Measurements from ENCODE around the gene HAGHL. TPM values are rescaled to one million over a fixed set of nuclear protein-coding genes. Genes with fewer than 3 reads are reported as not detected.
A peak's percentile ranks its signal among the peaks of the same experiment; 100 is the strongest.
"Not testable (repeated sequence)": the region's sequence is repeated elsewhere in the genome, so short reads cannot be mapped to it uniquely, and the experiment has no call there.

The HAGHL gene
- total RNA-seq, 2 donors from 2014 or later, result 7.7 to 10.1 TPM

- peak; percentile 78 for DNase-seq (ENCODE audit: low spot score)
- no peaks in the 10 kb centered on the region for H3K4me1 ChIP-seq (replicated peaks)
- H3K9me3 ChIP-seq, result no peaks in the 10 kb centered on the region
- intact Hi-C loops (cut with DNase I), result no loop called here
- peak within 1 kb of the TSS; percentile 93 to 94 for H3K4me3 ChIP-seq
- H3K27me3 ChIP-seq (replicated peaks; ENCODE audit: insufficient read depth), result no peaks in the 10 kb centered on the region
- no peaks in the 10 kb centered on the region for H3K36me3 ChIP-seq
- under 1% methylated on average over 36 of the region's 79 CpGs for WGBS
- peak; percentile 98 for TF ChIP-seq POLR2AphosphoS5 (IDR thresholded peaks at IDR 0.05)
- TF ChIP-seq CTCF (IDR thresholded peaks at IDR 0.05), result peak; percentile 97 to 100 (median 99)
- peak; percentile 75 for TF ChIP-seq POLR2A (IDR thresholded peaks at IDR 0.05)
- peak within 1 kb of the TSS; percentile 78 to 84 for H3K27ac ChIP-seq
Observed at GRCh38 chr16:740764-741505, 14.0 kb downstream of the HAGHL start, which contains the start of gene CIAO3. Gene CIAO3, minus strand, starts transcription at chr16:740997. Its CDS starts 12 bp downstream, at chr16:740985.

GRCh38 chr16:741986-742629, 15.2 kb downstream of the HAGHL start:
- intact Hi-C loops (cut with DNase I), result no loop called here
- DNase-seq (ENCODE audit: low spot score), result no peak
- H3K9me3 ChIP-seq, result no peaks in the 10 kb centered on the region
- no peaks in the 10 kb centered on the region for H3K4me1 ChIP-seq (replicated peaks)
- 86% methylated on average over 15 of the region's 15 CpGs for WGBS
- no peak overlapping the region for H3K4me3 ChIP-seq
- H3K27ac ChIP-seq, result no peak overlapping the region
- no peaks in the 10 kb centered on the region for H3K27me3 ChIP-seq (replicated peaks; ENCODE audit: insufficient read depth)
- TF ChIP-seq POLR2A (IDR thresholded peaks at IDR 0.05), result no peak
- TF ChIP-seq CTCF (IDR thresholded peaks at IDR 0.05), result no peak
- TF ChIP-seq POLR2AphosphoS5 (IDR thresholded peaks at IDR 0.05), result no peak
- no peaks in the 10 kb centered on the region for H3K36me3 ChIP-seq

GRCh38 chr16:742894-743293, 16.0 kb downstream of the HAGHL start:
- H3K36me3 ChIP-seq; H3K4me3 ChIP-seq; H3K4me1 ChIP-seq (replicated peaks); H3K9me3 ChIP-seq; DNase-seq (ENCODE audit: low spot score); H3K27me3 ChIP-seq (replicated peaks; ENCODE audit: insufficient read depth); H3K27ac ChIP-seq; intact Hi-C loops (cut with DNase I): not testable (repeated sequence)
- 84% methylated on average over 14 of the region's 14 CpGs for WGBS

GRCh38 chr16:743794-744500, 17.0 kb downstream of the HAGHL start:
- H3K4me3 ChIP-seq, result no peak overlapping the region
- H3K9me3 ChIP-seq, result no peaks in the 10 kb centered on the region
- no peak for DNase-seq (ENCODE audit: low spot score)
- TF ChIP-seq CTCF (IDR thresholded peaks at IDR 0.05) (no peak), POLR2AphosphoS5 (IDR thresholded peaks at IDR 0.05) (no peak), POLR2A (IDR thresholded peaks at IDR 0.05) (no peak)
- H3K4me1 ChIP-seq (replicated peaks), result no peaks in the 10 kb centered on the region
- H3K36me3 ChIP-seq, result no peaks in the 10 kb centered on the region
- no peaks in the 10 kb centered on the region for H3K27me3 ChIP-seq (replicated peaks; ENCODE audit: insufficient read depth)
- no peak overlapping the region for H3K27ac ChIP-seq
- intact Hi-C loops (cut with DNase I), result no loop called here
- 83% methylated on average over 18 of the region's 21 CpGs for WGBS

GRCh38 chr16:745739-746138, 18.8 kb downstream of the HAGHL start:
- intact Hi-C loops (cut with DNase I), result no loop called here
- Histone ChIP-seq H3K27ac (no peak overlapping the region), H3K4me1 (replicated peaks) (no peaks in the 10 kb centered on the region), H3K27me3 (replicated peaks; ENCODE audit: insufficient read depth) (no peaks in the 10 kb centered on the region), H3K4me3 (no peak overlapping the region), H3K36me3 (no peaks in the 10 kb centered on the region), H3K9me3 (no peaks in the 10 kb centered on the region)
- no peak for DNase-seq (ENCODE audit: low spot score)
- 9% methylated on average over 14 of the region's 14 CpGs for WGBS
- no peak for TF ChIP-seq POLR2A (IDR thresholded peaks at IDR 0.05)
- peak in 1 of 4 experiments; percentile 34 for TF ChIP-seq CTCF (IDR thresholded peaks at IDR 0.05)

Data from prostate gland (tissue), 2 donors.